ENCODE results near the gene MTPN.

Gene MTPN

GRCh38 chr7:135981958-135982646 lies 4.9 kb upstream of the MTPN start:
- DNase-seq, result no peak

- DNase-seq, result no peak
These were observed 3.6 kb upstream of the MTPN start for GRCh38 chr7:135980665-135981180.

- no peak for DNase-seq
These were observed 2.9 kb upstream of the MTPN start for GRCh38 chr7:135980012-135980551.

- no peak for DNase-seq
These were observed 2.4 kb upstream of the MTPN start for GRCh38 chr7:135979471-135980011.

- DNase-seq, result no peak
These were observed 1.5 kb upstream of the MTPN start for GRCh38 chr7:135978624-135979023.

- no peak for DNase-seq
These were observed 545 bp upstream of the MTPN start for GRCh38 chr7:135977742-135978066.

GRCh38 chr7:135976312-135977006 lies 700 bp downstream of the MTPN start:
- peak; percentile 47 for DNase-seq

GRCh38 chr7:135975166-135975565 lies 2.0 kb downstream of the MTPN start:
- DNase-seq, result no peak

GRCh38 chr7:135974667-135975066 lies 2.5 kb downstream of the MTPN start:
- no peak for DNase-seq

GRCh38 chr7:135971366-135971725 lies 5.8 kb downstream of the MTPN start:
- DNase-seq, result no peak

GRCh38 chr7:135970682-135971365 lies 6.3 kb downstream of the MTPN start:
- DNase-seq, result no peak

GRCh38 chr7:135970045-135970444 lies 7.1 kb downstream of the MTPN start:
- DNase-seq, result no peak

- DNase-seq, result peak; percentile 59
These were observed 10.7 kb downstream of the MTPN start for GRCh38 chr7:135966341-135967043.

GRCh38 chr7:135965602-135966001 lies 11.6 kb downstream of the MTPN start:
- DNase-seq, result no peak

GRCh38 chr7:135964791-135965190 lies 12.4 kb downstream of the MTPN start:
- DNase-seq, result no peak

- DNase-seq, result no peak
These were observed 12.9 kb downstream of the MTPN start for GRCh38 chr7:135964274-135964673.

GRCh38 chr7:135962802-135963201 lies 14.4 kb downstream of the MTPN start:
- DNase-seq, result no peak

GRCh38 chr7:135960709-135961451 lies 16.3 kb downstream of the MTPN start:
- DNase-seq, result no peak

GRCh38 chr7:135959646-135960363 lies 17.4 kb downstream of the MTPN start:
- DNase-seq, result no peak

- DNase-seq, result no peak
These were observed 19.0 kb downstream of the MTPN start for GRCh38 chr7:135958173-135958572.

GRCh38 chr7:135957627-135958026 lies 19.5 kb downstream of the MTPN start:
- DNase-seq, result no peak
